ENCODE data around the gene RAD18. TPM values are rescaled to one million over a fixed set of nuclear protein-coding genes. Genes with fewer than 3 reads are reported as not detected.

Gene RAD18
- total and polyA plus RNA-seq, 8 donors: 10.2 to 16.8 (median 13.1) TPM

DNA sequence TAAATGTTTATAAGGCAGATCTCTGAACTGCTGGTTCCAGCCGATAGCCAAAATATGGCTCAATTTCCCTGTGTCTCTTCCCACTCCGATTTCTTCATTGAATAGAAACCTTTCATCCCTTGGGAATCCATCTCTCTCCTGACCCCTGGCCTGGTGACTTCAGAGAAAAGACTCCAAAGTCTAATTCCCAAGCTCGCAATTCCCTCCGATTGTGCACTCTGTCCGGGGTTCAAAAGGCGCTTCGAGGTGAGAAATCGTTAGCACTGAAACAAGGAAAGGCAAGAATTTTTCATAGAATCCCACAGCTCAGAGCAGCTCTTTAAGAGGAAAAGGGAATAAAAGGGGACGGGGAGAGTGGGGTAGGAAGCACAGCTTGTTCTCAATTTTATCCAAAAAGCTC, 18.4 kb upstream of the RAD18 start:
- TF ChIP-seq, protein P1, sequence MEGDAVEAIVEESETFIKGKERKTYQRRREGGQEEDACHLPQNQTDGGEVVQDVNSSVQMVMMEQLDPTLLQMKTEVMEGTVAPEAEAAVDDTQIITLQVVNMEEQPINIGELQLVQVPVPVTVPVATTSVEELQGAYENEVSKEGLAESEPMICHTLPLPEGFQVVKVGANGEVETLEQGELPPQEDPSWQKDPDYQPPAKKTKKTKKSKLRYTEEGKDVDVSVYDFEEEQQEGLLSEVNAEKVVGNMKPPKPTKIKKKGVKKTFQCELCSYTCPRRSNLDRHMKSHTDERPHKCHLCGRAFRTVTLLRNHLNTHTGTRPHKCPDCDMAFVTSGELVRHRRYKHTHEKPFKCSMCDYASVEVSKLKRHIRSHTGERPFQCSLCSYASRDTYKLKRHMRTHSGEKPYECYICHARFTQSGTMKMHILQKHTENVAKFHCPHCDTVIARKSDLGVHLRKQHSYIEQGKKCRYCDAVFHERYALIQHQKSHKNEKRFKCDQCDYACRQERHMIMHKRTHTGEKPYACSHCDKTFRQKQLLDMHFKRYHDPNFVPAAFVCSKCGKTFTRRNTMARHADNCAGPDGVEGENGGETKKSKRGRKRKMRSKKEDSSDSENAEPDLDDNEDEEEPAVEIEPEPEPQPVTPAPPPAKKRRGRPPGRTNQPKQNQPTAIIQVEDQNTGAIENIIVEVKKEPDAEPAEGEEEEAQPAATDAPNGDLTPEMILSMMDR (IDR thresholded peaks at IDR 0.05): no peak
- Histone ChIP-seq H3K36me3 (no peaks in the 10 kb centered on the region), H3K4me1 (peaks cover 0 to 7% of the 10 kb centered on the region in 2 donors), H3K27me3 (no peaks in the 10 kb centered on the region), H3K27ac (no peak overlapping the region), H3K4me3 (no peak overlapping the region), H3K9me3 (peaks cover 0 to 8% of the 10 kb centered on the region in 2 donors)
- DNase-seq: no peak
- intact Hi-C loops (cut with DNase I): no loop called here
- ATAC-seq: no peak

GRCh38 chr3:8981296-8981695, 18.0 kb upstream of the RAD18 start:
- DNase-seq (no peak), ATAC-seq (no peak)
- intact Hi-C loops (cut with DNase I): no loop called here

GRCh38 chr3:8980756-8981257, 17.5 kb upstream of the RAD18 start:
- Histone ChIP-seq H3K36me3 (no peaks in the 10 kb centered on the region), H3K9me3 (peaks cover 0 to 8% of the 10 kb centered on the region in 2 donors), H3K27me3 (no peaks in the 10 kb centered on the region), H3K4me3 (no peak overlapping the region), H3K4me1 (peaks cover 0 to 7% of the 10 kb centered on the region in 2 donors), H3K27ac (peak overlapping the region in 1 of 2 donors; percentile 13)
- TF ChIP-seq, protein P1 (IDR thresholded peaks at IDR 0.05): no peak
- ATAC-seq: no peak
- no peak for DNase-seq
- intact Hi-C loops (cut with DNase I): no loop called here

More at GRCh38 chr3:8981296-8981695, 18.0 kb upstream of the RAD18 start:
- Histone ChIP-seq H3K36me3 (no peaks in the 10 kb centered on the region), H3K27ac (peak overlapping the region in 1 of 2 donors; percentile 13), H3K4me1 (peaks cover 0 to 7% of the 10 kb centered on the region in 2 donors), H3K4me3 (no peak overlapping the region), H3K9me3 (peaks cover 0 to 8% of the 10 kb centered on the region in 2 donors), H3K27me3 (no peaks in the 10 kb centered on the region)
- TF ChIP-seq, protein P1 (IDR thresholded peaks at IDR 0.05): no peak

- Histone ChIP-seq H3K4me3 (no peak overlapping the region), H3K4me1 (peaks cover 0 to 7% of the 10 kb centered on the region in 2 donors), H3K36me3 (no peaks in the 10 kb centered on the region), H3K27ac (no peak overlapping the region), H3K27me3 (no peaks in the 10 kb centered on the region), H3K9me3 (peaks cover 0 to 8% of the 10 kb centered on the region in 2 donors)
- intact Hi-C loops (cut with DNase I): loop anchor here in 1 of 2 donors (10.0 kb wide), 1 partner anchor 326 kb away; no protein-coding TSS in a partner anchor
- DNase-seq: no peak
- no peak for ATAC-seq
- TF ChIP-seq, protein P1 (IDR thresholded peaks at IDR 0.05): no peak
Observed at GRCh38 chr3:8979262-8979661, 16.0 kb upstream of the RAD18 start.

- no peak overlapping the region for H3K27ac ChIP-seq
- H3K4me1 ChIP-seq: peaks cover 0 to 7% of the 10 kb centered on the region in 2 donors
- intact Hi-C loops (cut with DNase I): loop anchor here in 1 of 2 donors (10.0 kb wide), 1 partner anchor 326 kb away; no protein-coding TSS in a partner anchor
- DNase-seq (no peak), ATAC-seq (no peak)
- H3K36me3 ChIP-seq: no peaks in the 10 kb centered on the region
- H3K4me3 ChIP-seq: no peak overlapping the region
- H3K27me3 ChIP-seq: no peaks in the 10 kb centered on the region
- TF ChIP-seq, protein P1 (IDR thresholded peaks at IDR 0.05): no peak
- H3K9me3 ChIP-seq: peaks cover 0 to 8% of the 10 kb centered on the region in 2 donors
Observed at GRCh38 chr3:8978551-8978950, 15.3 kb upstream of the RAD18 start.
